ENCODE measurements around the gene CNTNAP2.
"Not testable (repeated sequence)": the region's sequence is repeated elsewhere in the genome, so short reads cannot be mapped to it uniquely, and the experiment has no call there.

The CNTNAP2 gene

GRCh38 chr7:146172112-146172511, 55.5 kb downstream of the CNTNAP2 start:
- no peak for DNase-seq

GRCh38 chr7:146175716-146176115, 59.1 kb downstream of the CNTNAP2 start:
- no peak for DNase-seq

- DNase-seq: no peak
These were observed 60.3 kb downstream of the CNTNAP2 start for GRCh38 chr7:146176860-146177259.

GRCh38 chr7:146177301-146177700, 60.7 kb downstream of the CNTNAP2 start:
- no peak for DNase-seq

GRCh38 chr7:146185844-146186243, 69.2 kb downstream of the CNTNAP2 start:
- no peak for DNase-seq

- not testable (repeated sequence) for DNase-seq
These were observed 74.8 kb downstream of the CNTNAP2 start for GRCh38 chr7:146191428-146191827.

- DNase-seq: no peak
These were observed 85.3 kb downstream of the CNTNAP2 start for GRCh38 chr7:146201945-146202344.

GRCh38 chr7:146206270-146206669, 89.7 kb downstream of the CNTNAP2 start:
- DNase-seq: no peak

GRCh38 chr7:146208492-146208891, 91.9 kb downstream of the CNTNAP2 start:
- DNase-seq: no peak

- DNase-seq: no peak
These were observed 98.2 kb downstream of the CNTNAP2 start for GRCh38 chr7:146214842-146215241.

GRCh38 chr7:146216396-146217041, 99.9 kb downstream of the CNTNAP2 start:
- no peak for DNase-seq

GRCh38 chr7:146223851-146224250, 107.2 kb downstream of the CNTNAP2 start:
- DNase-seq: no peak

GRCh38 chr7:146232604-146233003, 116.0 kb downstream of the CNTNAP2 start:
- DNase-seq: no peak

- DNase-seq: no peak
These were observed 118.6 kb downstream of the CNTNAP2 start for GRCh38 chr7:146235195-146235594.

- no peak for DNase-seq
These were observed 126.1 kb downstream of the CNTNAP2 start for GRCh38 chr7:146242661-146243060.

GRCh38 chr7:146247991-146248390, 131.4 kb downstream of the CNTNAP2 start:
- DNase-seq: not testable (repeated sequence)

GRCh38 chr7:146248744-146249143, 132.1 kb downstream of the CNTNAP2 start:
- not testable (repeated sequence) for DNase-seq

GRCh38 chr7:146249272-146249671, 132.7 kb downstream of the CNTNAP2 start:
- no peak for DNase-seq

- no peak for DNase-seq
These were observed 139.0 kb downstream of the CNTNAP2 start for GRCh38 chr7:146255609-146256008.

- no peak for DNase-seq
These were observed 145.9 kb downstream of the CNTNAP2 start for GRCh38 chr7:146262527-146262926.

- DNase-seq: no peak
These were observed 160.3 kb downstream of the CNTNAP2 start for GRCh38 chr7:146276888-146277287.

- no peak for DNase-seq
These were observed 168.8 kb downstream of the CNTNAP2 start for GRCh38 chr7:146285418-146285817.

GRCh38 chr7:146290746-146291145, 174.1 kb downstream of the CNTNAP2 start:
- no peak for DNase-seq

- DNase-seq: no peak
These were observed 175.3 kb downstream of the CNTNAP2 start for GRCh38 chr7:146291900-146292299.

- no peak for DNase-seq
These were observed 179.4 kb downstream of the CNTNAP2 start for GRCh38 chr7:146296028-146296427.
